Osteocyte (in vitro differentiated cells): Measurements from ENCODE around the gene ACTA2. TPM values are rescaled to one million over a fixed set of nuclear protein-coding genes. Genes with fewer than 3 reads are reported as not detected.

ENCODE experiments used
- DNase-seq: peaks from one replicate; pipeline ENCODE4 v3.0.0; 2021; ENCODE audit warnings: mixed read lengths; ENCODE audit not compliant: unreplicated experiment; ENCODE audit errors: extremely low spot score
- H3K27ac Mint-ChIP-seq: one replicate; pipeline ENCODE4 v1.8.0; 2021; ENCODE audit warnings: mild to moderate bottlenecking, mixed read lengths; ENCODE audit not compliant: unreplicated experiment
- H3K27me3 Mint-ChIP-seq: one replicate; pipeline ENCODE4 v1.8.0; 2021; ENCODE audit warnings: mixed read lengths; ENCODE audit not compliant: unreplicated experiment
- H3K36me3 Mint-ChIP-seq: one replicate; pipeline ENCODE4 v1.8.0; 2021; ENCODE audit warnings: mixed read lengths; ENCODE audit not compliant: unreplicated experiment
- H3K4me1 Mint-ChIP-seq: one replicate; pipeline ENCODE4 v1.8.0; 2021; ENCODE audit warnings: mixed read lengths; ENCODE audit not compliant: unreplicated experiment
- H3K4me3 Mint-ChIP-seq: one replicate; pipeline ENCODE4 v1.8.0; 2021; ENCODE audit warnings: mild to moderate bottlenecking, moderate library complexity, mixed read lengths; ENCODE audit not compliant: unreplicated experiment
- H3K9me3 Mint-ChIP-seq: one replicate; pipeline ENCODE4 v1.8.0; 2021; ENCODE audit warnings: mixed read lengths; ENCODE audit not compliant: unreplicated experiment
- CTCF ChIP-seq: fragments of 200-600 bp; sonication (generic); IDR thresholded peaks from 2 replicates; pipeline ENCODE4 v1.5.0; 2021; ENCODE audit warnings: antibody characterized with exemption, mild to moderate bottlenecking, moderate library complexity
- total RNA-seq: library from RNA; stranded (reverse); gene quantifications from 2 replicates; pipeline ENCODE4 v1.2.1, GENCODE V29; 2021

ACTA2 gene
- total RNA-seq, 1 donor from 2014 or later = 329 TPM

GRCh38 chr10:88906921-88907320, 45.7 kb downstream of the ACTA2 start:
- H3K36me3 Mint-ChIP-seq = peaks cover 14% of the 10 kb centered on the region
- no peak overlapping the region for H3K4me3 Mint-ChIP-seq
- H3K9me3 Mint-ChIP-seq = no peaks in the 10 kb centered on the region
- H3K4me1 Mint-ChIP-seq = peaks cover 9% of the 10 kb centered on the region
- no peak for DNase-seq
- no peak for TF ChIP-seq CTCF
- no peaks in the 10 kb centered on the region for H3K27me3 Mint-ChIP-seq
- H3K27ac Mint-ChIP-seq = no peak overlapping the region

GRCh38 chr10:88903715-88904114, 48.9 kb downstream of the ACTA2 start:
- H3K27me3 Mint-ChIP-seq = no peaks in the 10 kb centered on the region
- no peak overlapping the region for H3K27ac Mint-ChIP-seq
- no peak overlapping the region for H3K4me3 Mint-ChIP-seq
- no peaks in the 10 kb centered on the region for H3K9me3 Mint-ChIP-seq
- no peak for TF ChIP-seq CTCF
- no peak for DNase-seq
- peaks cover 17% of the 10 kb centered on the region for H3K4me1 Mint-ChIP-seq
- peaks cover 14% of the 10 kb centered on the region for H3K36me3 Mint-ChIP-seq

GRCh38 chr10:88901984-88902789, 50.4 kb downstream of the ACTA2 start:
- Mint-ChIP-seq H3K36me3 (peaks cover 14% of the 10 kb centered on the region), H3K9me3 (no peaks in the 10 kb centered on the region), H3K27me3 (no peaks in the 10 kb centered on the region), H3K4me1 (peaks cover 19% of the 10 kb centered on the region), H3K27ac (no peak overlapping the region), H3K4me3 (no peak overlapping the region)
- TF ChIP-seq CTCF = no peak
- DNase-seq = no peak

- Mint-ChIP-seq H3K4me3 (no peak overlapping the region), H3K27ac (no peak overlapping the region), H3K4me1 (peaks cover 27% of the 10 kb centered on the region), H3K36me3 (peaks cover 11% of the 10 kb centered on the region), H3K9me3 (no peaks in the 10 kb centered on the region), H3K27me3 (no peaks in the 10 kb centered on the region)
- no peak for DNase-seq
- no peak for TF ChIP-seq CTCF
Measured at GRCh38 chr10:88901206-88901983, 51.2 kb downstream of the ACTA2 start.

- no peak overlapping the region for H3K27ac Mint-ChIP-seq
- peaks cover 26% of the 10 kb centered on the region for H3K4me1 Mint-ChIP-seq
- H3K36me3 Mint-ChIP-seq = peaks cover 7% of the 10 kb centered on the region
- H3K4me3 Mint-ChIP-seq = no peak overlapping the region
- no peaks in the 10 kb centered on the region for H3K27me3 Mint-ChIP-seq
- DNase-seq = no peak
- no peaks in the 10 kb centered on the region for H3K9me3 Mint-ChIP-seq
- no peak for TF ChIP-seq CTCF
Measured at GRCh38 chr10:88899886-88900285, 52.7 kb downstream of the ACTA2 start.
